ENCODE data around the gene SRRM2. TPM values are rescaled to one million over a fixed set of nuclear protein-coding genes. Genes with fewer than 3 reads are reported as not detected.

Gene SRRM2
- total RNA-seq, 4 donors from 2014 or later = 545 to 3,500 (median 1,361) TPM

GRCh38 chr16:2814551-2815298 lies 62.3 kb downstream of the SRRM2 start:
- intact Hi-C loops (cut with DNase I; ENCODE audit: low total_unique reads) (no loop called here), in situ Hi-C loops (cut with MboI; ENCODE audit: low pct_ligation_motif_present in 1 of 4, low pct_unique_long_range_greater_than_20kb in 1 of 4, low sequenced_read_pairs in 3 of 4) (no loop called here)
- 77% methylated on average over 15 of the region's 20 CpGs; no CpG with 5 or more reads in 1 of the 2 donors for WGBS, 2 donors (ENCODE audit: low coverage in 1 of 2)
- Histone ChIP-seq H3K4me1 (peaks cover 0 to 4% (median 0%) of the 10 kb centered on the region in 4 donors), H3K36me3 (no peaks in the 10 kb centered on the region), H3K9me3 (no peaks in the 10 kb centered on the region), H3K4me3 (no peak overlapping the region), H3K27me3 (peaks cover 26% of the 10 kb centered on the region), H3K27ac (no peak overlapping the region)
- TF ChIP-seq POLR2AphosphoS5 (IDR thresholded peaks at IDR 0.05) = no peak
- no peak for TF ChIP-seq POLR2A (IDR thresholded peaks at IDR 0.05)
- DNase-seq = peak; percentile 4

GRCh38 chr16:2815299-2815771 lies 62.9 kb downstream of the SRRM2 start:
- H3K9me3 ChIP-seq = no peaks in the 10 kb centered on the region
- DNase-seq = peak; percentile 6
- TF ChIP-seq EP300 (IDR thresholded peaks at IDR 0.05; ENCODE audit: low read depth) = no peak
- no peak for TF ChIP-seq POLR2A (IDR thresholded peaks at IDR 0.05)
- TF ChIP-seq, protein P1, sequence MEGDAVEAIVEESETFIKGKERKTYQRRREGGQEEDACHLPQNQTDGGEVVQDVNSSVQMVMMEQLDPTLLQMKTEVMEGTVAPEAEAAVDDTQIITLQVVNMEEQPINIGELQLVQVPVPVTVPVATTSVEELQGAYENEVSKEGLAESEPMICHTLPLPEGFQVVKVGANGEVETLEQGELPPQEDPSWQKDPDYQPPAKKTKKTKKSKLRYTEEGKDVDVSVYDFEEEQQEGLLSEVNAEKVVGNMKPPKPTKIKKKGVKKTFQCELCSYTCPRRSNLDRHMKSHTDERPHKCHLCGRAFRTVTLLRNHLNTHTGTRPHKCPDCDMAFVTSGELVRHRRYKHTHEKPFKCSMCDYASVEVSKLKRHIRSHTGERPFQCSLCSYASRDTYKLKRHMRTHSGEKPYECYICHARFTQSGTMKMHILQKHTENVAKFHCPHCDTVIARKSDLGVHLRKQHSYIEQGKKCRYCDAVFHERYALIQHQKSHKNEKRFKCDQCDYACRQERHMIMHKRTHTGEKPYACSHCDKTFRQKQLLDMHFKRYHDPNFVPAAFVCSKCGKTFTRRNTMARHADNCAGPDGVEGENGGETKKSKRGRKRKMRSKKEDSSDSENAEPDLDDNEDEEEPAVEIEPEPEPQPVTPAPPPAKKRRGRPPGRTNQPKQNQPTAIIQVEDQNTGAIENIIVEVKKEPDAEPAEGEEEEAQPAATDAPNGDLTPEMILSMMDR (IDR thresholded peaks at IDR 0.05) = no peak
- no peak for TF ChIP-seq POLR2AphosphoS5 (IDR thresholded peaks at IDR 0.05)
- no peak overlapping the region for H3K27ac ChIP-seq
- intact Hi-C loops (cut with DNase I; ENCODE audit: low total_unique reads) (no loop called here), in situ Hi-C loops (cut with MboI; ENCODE audit: low pct_ligation_motif_present in 1 of 4, low pct_unique_long_range_greater_than_20kb in 1 of 4, low sequenced_read_pairs in 3 of 4) (no loop called here)
- 88% methylated on average over 8 of the region's 10 CpGs; no CpG with 5 or more reads in 1 of the 2 donors for WGBS, 2 donors (ENCODE audit: low coverage in 1 of 2)
- H3K27me3 ChIP-seq = peaks cover 23% of the 10 kb centered on the region
- H3K4me3 ChIP-seq = no peak overlapping the region
- H3K36me3 ChIP-seq = no peaks in the 10 kb centered on the region
- H3K4me1 ChIP-seq = peaks cover 0 to 4% (median 0%) of the 10 kb centered on the region in 4 donors

DNA sequence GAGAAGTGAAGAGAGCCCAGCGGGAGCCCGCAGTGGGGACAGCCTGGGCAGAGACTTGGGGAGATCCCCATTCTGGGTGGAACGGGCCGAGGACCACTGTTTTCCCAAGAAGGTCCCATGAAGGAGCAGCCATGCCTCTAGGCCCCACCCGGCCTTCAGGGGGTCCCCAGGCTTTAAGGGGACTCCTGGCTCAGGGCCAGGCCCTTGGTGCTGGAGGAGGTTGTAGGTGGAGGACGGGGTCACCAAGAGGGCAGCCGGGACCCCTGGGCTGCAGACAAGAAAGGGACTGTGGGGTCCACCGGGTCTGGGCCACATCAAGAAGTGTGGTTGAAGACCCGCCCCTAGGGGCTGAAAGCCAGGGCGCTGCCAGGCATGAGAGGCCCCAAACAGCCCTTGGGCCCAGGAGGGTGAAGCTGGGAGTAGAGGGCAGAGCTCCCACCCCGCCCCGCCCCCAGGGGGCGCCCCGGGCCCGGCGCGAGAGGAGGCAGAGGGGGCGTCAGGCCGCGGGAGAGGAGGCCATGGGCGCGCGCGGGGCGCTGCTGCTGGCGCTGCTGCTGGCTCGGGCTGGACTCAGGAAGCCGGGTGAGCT lies 64.4 kb downstream of the SRRM2 start, which contains the start of gene PRSS21:
TSS of gene PRSS21 (plus strand) at position 487 of the 589 bp plus-strand sequence. CDS start at position 519, 32 bp downstream.
- WGBS, 2 donors (ENCODE audit: low coverage in 1 of 2) = 79 to 82% methylated on average over 2 to 28 of the region's 28 CpGs
- intact Hi-C loops (cut with DNase I; ENCODE audit: low total_unique reads) (no loop called here), in situ Hi-C loops (cut with MboI; ENCODE audit: low pct_ligation_motif_present in 1 of 4, low pct_unique_long_range_greater_than_20kb in 1 of 4, low sequenced_read_pairs in 3 of 4) (no loop called here)
- Histone ChIP-seq H3K4me1 (peaks cover 0 to 4% (median 0%) of the 10 kb centered on the region in 4 donors), H3K27ac (no peak within 1 kb of the TSS), H3K27me3 (peaks cover 11% of the 10 kb centered on the region), H3K36me3 (no peaks in the 10 kb centered on the region), H3K9me3 (no peaks in the 10 kb centered on the region), H3K4me3 (peak within 1 kb of the TSS in 1 of 4 donors; percentile 1)
- TF ChIP-seq POLR2AphosphoS5 (IDR thresholded peaks at IDR 0.05) = no peak
- no peak for TF ChIP-seq POLR2A (IDR thresholded peaks at IDR 0.05)
- TF ChIP-seq EP300 (IDR thresholded peaks at IDR 0.05; ENCODE audit: low read depth) = no peak
- TF ChIP-seq, protein P1 (IDR thresholded peaks at IDR 0.05) = peak in 1 of 5 experiments; percentile 9
- peak; percentile 8 for DNase-seq

DNA sequence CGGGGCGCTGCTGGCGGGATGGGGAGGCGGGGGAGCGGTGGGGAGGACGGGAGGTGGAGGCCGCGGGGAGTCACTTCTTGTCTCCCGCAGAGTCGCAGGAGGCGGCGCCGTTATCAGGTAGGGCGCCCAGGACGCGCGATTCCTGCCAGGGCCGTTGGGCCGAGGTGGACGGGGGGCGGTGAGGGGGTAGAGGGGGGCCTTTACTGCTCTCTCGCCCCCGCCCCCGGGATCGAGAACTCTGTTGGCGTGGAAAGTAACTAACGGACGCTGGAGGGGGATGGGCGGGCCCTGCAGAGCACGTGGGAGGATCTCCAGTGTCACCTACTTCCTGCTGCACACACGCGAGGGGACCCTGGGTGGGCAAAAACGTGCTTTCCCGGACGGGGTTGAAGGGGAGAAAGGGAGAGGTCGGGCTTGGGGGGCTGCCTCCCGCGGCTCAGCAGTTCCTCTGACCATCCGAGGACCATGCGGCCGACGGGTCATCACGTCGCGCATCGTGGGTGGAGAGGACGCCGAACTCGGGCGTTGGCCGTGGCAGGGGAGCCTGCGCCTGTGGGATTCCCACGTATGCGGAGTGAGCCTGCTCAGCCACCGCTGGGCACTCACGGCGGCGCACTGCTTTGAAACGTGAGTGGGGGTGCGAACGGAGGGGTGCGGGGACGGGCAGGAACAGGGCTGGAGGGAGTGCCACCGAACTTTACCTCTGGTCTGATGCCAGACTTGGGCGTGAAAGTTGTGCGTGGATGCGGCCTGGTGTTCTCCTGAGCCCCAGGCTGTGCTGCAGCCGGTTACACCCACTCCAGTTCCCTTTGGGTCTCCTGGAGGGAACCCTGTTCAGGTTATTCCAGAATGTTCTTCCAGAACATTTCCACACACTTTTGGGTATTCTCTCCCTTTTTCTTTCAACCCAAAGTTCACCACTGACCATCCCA lies 65.2 kb downstream of the SRRM2 start:
- TF ChIP-seq EP300 (IDR thresholded peaks at IDR 0.05; ENCODE audit: low read depth) = no peak
- TF ChIP-seq, protein P1 (IDR thresholded peaks at IDR 0.05) = no peak
- TF ChIP-seq POLR2A (IDR thresholded peaks at IDR 0.05) = no peak
- TF ChIP-seq POLR2AphosphoS5 (IDR thresholded peaks at IDR 0.05) = no peak
- no peak overlapping the region for H3K27ac ChIP-seq

More for the DNA sequence above, 65.2 kb downstream of the SRRM2 start:
- Histone ChIP-seq H3K4me3 (peak overlapping the region in 1 of 4 donors; percentile 1), H3K27me3 (peaks cover 11% of the 10 kb centered on the region), H3K36me3 (no peaks in the 10 kb centered on the region), H3K4me1 (peaks cover 0 to 4% (median 0%) of the 10 kb centered on the region in 4 donors), H3K9me3 (no peaks in the 10 kb centered on the region)
- peak; percentile 6 for DNase-seq
- in situ Hi-C loops (cut with MboI; ENCODE audit: low pct_ligation_motif_present in 1 of 4, low pct_unique_long_range_greater_than_20kb in 1 of 4, low sequenced_read_pairs in 3 of 4) = no loop called here
- 60 to 89% methylated on average over 1 to 68 of the region's 68 CpGs for WGBS, 2 donors (ENCODE audit: low coverage in 1 of 2)
- intact Hi-C loops (cut with DNase I; ENCODE audit: low total_unique reads) = no loop called here

Data from transverse colon (tissue), 4 donors.